Smooth muscle cell of the brain vasculature (primary cell): ENCODE data around the gene PER1.

Experiments used
- DNase-seq: peaks from one replicate; pipeline ENCODE4 v3.0.0-alpha.2; 2012; ENCODE audit warnings: low read depth, low spot score

PER1 gene

DNA sequence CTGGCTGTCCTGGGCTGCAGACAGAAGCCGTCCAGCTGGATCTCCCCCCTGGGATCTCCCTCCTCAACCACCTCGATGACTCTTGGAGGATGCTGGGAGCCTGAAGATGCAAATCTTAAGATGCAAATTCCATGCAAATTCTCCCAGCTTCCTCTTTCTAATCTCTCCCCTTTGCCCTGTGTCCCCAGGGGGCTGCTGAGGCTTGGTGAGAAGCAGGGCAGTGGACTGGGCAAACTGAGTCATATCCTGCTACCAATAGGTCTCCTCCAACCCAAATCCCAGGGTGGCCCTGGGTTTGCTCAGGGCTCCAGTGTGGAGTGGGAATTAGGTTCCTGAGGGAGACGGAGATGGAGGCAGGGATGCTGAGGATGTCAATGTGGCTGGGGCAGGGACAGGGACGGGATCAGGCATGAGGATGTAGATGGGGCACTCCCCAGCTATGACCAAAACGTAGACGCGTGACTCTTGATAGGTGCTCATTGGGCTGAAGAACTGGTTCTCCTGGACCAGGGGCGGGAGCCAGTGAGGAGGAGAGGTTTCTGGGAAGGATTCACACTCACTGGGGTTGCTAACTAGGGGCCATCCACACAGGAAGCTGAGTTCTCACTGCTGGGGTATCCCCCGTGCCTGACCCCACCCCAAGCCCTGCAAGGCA lies 61.0 kb downstream of the PER1 start:
- no peak for DNase-seq
